Measurements from ENCODE around the gene SPIRE1.
"Not testable (repeated sequence)": the region's sequence is repeated elsewhere in the genome, so short reads cannot be mapped to it uniquely, and the experiment has no call there.

Gene SPIRE1

GRCh38 chr18:12597760-12598159 lies 60.1 kb downstream of the SPIRE1 start:
- DNase-seq = no peak

GRCh38 chr18:12595571-12596255 lies 62.2 kb downstream of the SPIRE1 start:
- DNase-seq = no peak

GRCh38 chr18:12593866-12594265 lies 64.0 kb downstream of the SPIRE1 start:
- DNase-seq = no peak

- DNase-seq = no peak
These were observed 65.2 kb downstream of the SPIRE1 start for GRCh38 chr18:12592597-12593127.

GRCh38 chr18:12589448-12589847 lies 68.5 kb downstream of the SPIRE1 start:
- DNase-seq = peak; percentile 22

- no peak for DNase-seq
These were observed 71.0 kb downstream of the SPIRE1 start for GRCh38 chr18:12586956-12587355.

- DNase-seq = no peak
These were observed 72.7 kb downstream of the SPIRE1 start for GRCh38 chr18:12585218-12585617.

- no peak for DNase-seq
These were observed 77.1 kb downstream of the SPIRE1 start for GRCh38 chr18:12580630-12581342.

- DNase-seq = no peak
These were observed 78.1 kb downstream of the SPIRE1 start for GRCh38 chr18:12579775-12580174.

- DNase-seq = no peak
These were observed 80.1 kb downstream of the SPIRE1 start for GRCh38 chr18:12577848-12578247.

- no peak for DNase-seq
These were observed 83.3 kb downstream of the SPIRE1 start for GRCh38 chr18:12574494-12575185.

GRCh38 chr18:12571630-12572029 lies 86.3 kb downstream of the SPIRE1 start:
- no peak for DNase-seq

GRCh38 chr18:12569791-12570190 lies 88.1 kb downstream of the SPIRE1 start:
- no peak for DNase-seq

GRCh38 chr18:12567849-12568248 lies 90.1 kb downstream of the SPIRE1 start:
- DNase-seq = no peak

- no peak for DNase-seq
These were observed 93.0 kb downstream of the SPIRE1 start for GRCh38 chr18:12564861-12565260.

- DNase-seq = no peak
These were observed 93.5 kb downstream of the SPIRE1 start for GRCh38 chr18:12564378-12564777.

- not testable (repeated sequence) for DNase-seq
These were observed 97.3 kb downstream of the SPIRE1 start for GRCh38 chr18:12560600-12560999.

- DNase-seq = no peak
These were observed 98.6 kb downstream of the SPIRE1 start for GRCh38 chr18:12559319-12559718.

- DNase-seq = no peak
These were observed 100.7 kb downstream of the SPIRE1 start for GRCh38 chr18:12556946-12557806.

GRCh38 chr18:12554796-12555388 lies 103.0 kb downstream of the SPIRE1 start:
- no peak for DNase-seq

- DNase-seq = no peak
These were observed 105.0 kb downstream of the SPIRE1 start for GRCh38 chr18:12552879-12553242.
